Heart right ventricle (tissue), 16 donors: ENCODE data around the gene NOX4. TPM values are rescaled to one million over a fixed set of nuclear protein-coding genes. Genes with fewer than 3 reads are reported as not detected.

Experiments used
- ATAC-seq, 8 donors: fragments of 200-7000 bp; cut with Tn5 transposase; one replicate each; pipeline ENCODE4 v1.9.1; 2020; ENCODE audit warnings: mild to moderate bottlenecking in 8 of 8, moderate library complexity in 8 of 8, moderate number of reproducible peaks in 1 of 8
- DNase-seq, 2 donors: peaks; one replicate each; pipeline ENCODE4 v3.0.0-alpha.2; 2020
- H3K27ac ChIP-seq, 10 donors: fragments of 200-600 bp; sonication (generic) in 2 of 10; one replicate each; pipeline versions ENCODE4 v1.5.0 to v1.8.0; 2020 to 2022; ENCODE audit warnings: mild to moderate bottlenecking in 3 of 10
- H3K27me3 ChIP-seq, 7 donors: fragments of 200-600 bp; one replicate each; pipeline ENCODE4 v1.8.0; 2021 to 2022; ENCODE audit warnings: mild to moderate bottlenecking in 2 of 7
- H3K36me3 ChIP-seq, 9 donors: fragments of 200-600 bp; sonication (generic) in 1 of 9; one replicate each; pipeline versions ENCODE4 v1.5.0 to v1.8.0; 2020 to 2022; ENCODE audit warnings: mild to moderate bottlenecking in 2 of 9
- H3K4me1 ChIP-seq, 9 donors: fragments of 200-600 bp; sonication (generic) in 1 of 9; one replicate each; pipeline versions ENCODE4 v1.5.0 to v1.8.0; 2020 to 2022; ENCODE audit warnings: mild to moderate bottlenecking in 4 of 9
- H3K4me3 ChIP-seq, 10 donors: fragments of 200-600 bp; sonication (generic) in 2 of 10; one replicate each; pipeline versions ENCODE4 v1.5.0 to v1.8.0; 2020 to 2022; ENCODE audit warnings: mild to moderate bottlenecking in 7 of 10, moderate library complexity in 2 of 10
- H3K9me3 ChIP-seq, 11 donors: fragments of 200-600 bp in 10 of 11; sonication (generic) in 2 of 11; one replicate each; pipeline versions ENCODE4 v1.5.0 to v1.8.0; 2013 to 2022; ENCODE audit warnings: mild to moderate bottlenecking in 2 of 11, control low read depth in 1 of 11, moderate library complexity in 1 of 11
- CTCF ChIP-seq, 9 donors: fragments of 200-600 bp; sonication (generic) in 2 of 9; IDR thresholded peaks; one replicate each; pipeline versions ENCODE4 v1.5.0 to v1.8.0; 2021 to 2022; ENCODE audit warnings: antibody characterized with exemption in 9 of 9, mild to moderate bottlenecking in 5 of 9, moderate library complexity in 1 of 9
- WGBS, 2 donors: extraction: QIAGEN DNeasy Blood & Tissue Kit; methylation state at CpG; one replicate each; pipeline ENCODE4 v1.1.7; 2013; ENCODE audit warnings: inconsistent platforms in 1 of 2; 5-methylcytosine and 5-hydroxymethylcytosine counted together
- intact Hi-C, 10 donors: fragments of 100-400 bp; cut with DNase I; formaldehyde crosslinking; loops; one replicate each; pipeline versions ENCODE4 v1.11.1 to v1.14.2; 2022
- polyA plus RNA-seq, 2 donors: library from polyadenylated mRNA; stranded (reverse); fragments of 200-250 nt; gene quantifications; one replicate each; pipeline ENCODE4 v1.2.3, GENCODE V29; 2013
- total RNA-seq, 10 donors: library from RNA; stranded (reverse); fragmentation: NEBNext Ultra II Directional in 3 of 10; extraction: Animal tissue kit (Norgen Biotek cat#: 25700) in 3 of 10; gene quantifications; one replicate each; pipeline versions ENCODE4 v1.2.1 to v1.2.4, GENCODE V29; 2021 to 2023
- donor health status: Arrhythmogenic right ventricular cardiomyopathy.
- donor health status: ischemic (EF 13 %, LVEDD 7.1; RV severe dilation, severe dysfunction).
- donor health status: healthy with polysubstance abuse.
- donor health status: DM: no; HTN: yes; CAD: no.
- donor health status: DM: no; HTN: no; CAD: no.
- donor health status: ischemic (EF 25% LVEDD 6.9; RV normal size, moderate dysfunction).
- donor health status: ischemic (EF 25% LVEDD 5.7; RV mildly dilated, moderate dysfunction).
- donor health status: healthy.
- donor health status: DM: yes; HTN: yes; CAD: no.
- donor health status: Ischemic cardiomyopathy.
- donor health status: ischemic (EF 35%, LVEDD 5.7; RV mildly dilated, moderate dysfunction).
- donor health status: nonischemic (EF 11% LVEDD 7.7; RV severe dilation, severe dysfunction).
- donor health status: DM: yes; HTN: yes; CAD: no.
- donor health status: PGD.
- donor health status: ischemic (EF 29% LVEDD 5.4; RV normal size, mild dysfunction).
- donor health status: nonischemic (EF 23%, LVEDD 6.1; RV moderate dilation, normal function).

Gene NOX4
- total and polyA plus RNA-seq, 12 donors = 1.5 to 6.7 (median 2.5) TPM

DNA sequence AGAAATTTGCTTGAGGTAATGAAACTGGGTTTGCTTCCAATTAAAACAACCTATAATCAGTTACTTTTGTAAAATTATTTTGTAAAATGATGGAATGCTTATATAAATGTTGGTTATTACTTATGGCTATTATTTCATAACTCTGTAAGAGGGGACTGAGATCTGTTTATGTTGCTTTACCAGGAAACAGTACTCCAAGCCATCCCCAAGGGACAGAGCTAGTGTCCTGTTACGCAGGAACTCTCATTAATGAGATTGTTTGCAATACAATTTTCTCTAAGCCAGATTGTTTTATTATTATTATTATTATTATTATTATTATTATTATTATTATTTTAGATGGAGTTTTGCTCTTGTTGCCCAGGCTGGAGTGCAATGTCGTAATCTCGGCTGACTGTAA is 2.3 kb upstream of the NOX4 start:
- no peak for TF ChIP-seq CTCF (IDR thresholded peaks at IDR 0.05)
- DNase-seq = no peak
- WGBS, 2 donors = 81 to 85% methylated on average over 3 of the region's 3 CpGs
- no peak for ATAC-seq
- intact Hi-C loops = no loop called here
- Histone ChIP-seq H3K27me3 (peaks cover 0 to 18% (median 7%) of the 10 kb centered on the region in 7 donors), H3K4me3 (no peak overlapping the region), H3K4me1 (peaks cover 0 to 11% (median 0%) of the 10 kb centered on the region in 9 donors), H3K27ac (no peak overlapping the region), H3K36me3 (peaks cover 0 to 2% (median 0%) of the 10 kb centered on the region in 9 donors), H3K9me3 (no peaks in the 10 kb centered on the region)

DNA sequence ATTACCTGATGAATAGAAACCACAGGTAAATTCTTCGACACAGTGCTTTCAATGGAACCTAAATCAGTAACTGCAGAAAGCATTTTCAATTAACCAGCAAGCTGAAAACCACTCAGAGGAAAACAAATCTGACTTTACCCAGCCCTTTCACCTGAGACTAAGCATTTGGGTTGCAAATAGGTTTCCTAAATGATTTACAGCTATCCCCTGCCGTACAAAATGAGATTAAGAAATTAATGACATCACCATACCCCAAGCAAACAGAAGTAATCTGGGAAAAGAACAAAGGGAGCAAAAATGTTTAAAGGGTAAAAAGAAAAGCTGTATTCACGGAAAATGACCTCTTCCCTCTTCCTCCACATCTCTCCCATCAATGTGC is 584 bp downstream of the NOX4 start:
- H3K27me3 ChIP-seq = peaks cover 0 to 18% (median 7%) of the 10 kb centered on the region in 7 donors
- WGBS, 2 donors = 31 to 32% methylated on average over 3 of the region's 3 CpGs
- no peaks in the 10 kb centered on the region for H3K36me3 ChIP-seq
- H3K4me3 ChIP-seq = peak overlapping the region in 9 of 10 donors; percentile 43 to 63 (median 57)
- H3K9me3 ChIP-seq = no peaks in the 10 kb centered on the region
- H3K27ac ChIP-seq = peak overlapping the region in 6 of 10 donors; percentile 39 to 83 (median 78)
- no peak for TF ChIP-seq CTCF (IDR thresholded peaks at IDR 0.05)
- peaks cover 0 to 11% (median 0%) of the 10 kb centered on the region in 9 donors for H3K4me1 ChIP-seq
- DNase-seq (no peak), ATAC-seq (no peak)
- intact Hi-C loops = no loop called here

DNA sequence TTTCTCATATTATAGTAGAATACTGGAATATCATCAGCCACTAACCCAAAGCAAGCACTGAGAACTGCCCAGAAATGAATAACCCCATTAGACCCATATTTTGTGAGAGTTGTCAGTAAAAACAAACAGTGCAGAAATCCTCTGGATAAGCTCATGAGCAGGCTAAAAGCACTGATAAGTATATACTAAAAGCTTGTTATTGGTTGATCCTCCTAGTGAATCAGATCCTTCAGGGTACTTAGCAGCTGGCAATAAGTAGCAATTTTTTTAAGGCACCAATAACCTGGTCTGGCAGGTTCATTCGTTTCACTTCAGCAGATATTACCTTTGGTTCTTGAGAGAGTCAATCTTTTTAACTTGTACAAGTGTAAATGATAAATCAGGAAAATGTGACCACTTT is 1.2 kb downstream of the NOX4 start:
- Histone ChIP-seq H3K36me3 (no peaks in the 10 kb centered on the region), H3K27me3 (peaks cover 0 to 18% (median 7%) of the 10 kb centered on the region in 7 donors), H3K4me3 (peak overlapping the region in 7 of 10 donors; percentile 43 to 61 (median 57)), H3K4me1 (peaks cover 0 to 11% (median 0%) of the 10 kb centered on the region in 9 donors), H3K9me3 (no peaks in the 10 kb centered on the region), H3K27ac (peak overlapping the region in 2 of 10 donors; percentile 81 to 83)
- intact Hi-C loops = no loop called here
- 58 to 73% methylated on average over 1 of the region's 1 CpG for WGBS, 2 donors
- ATAC-seq = no peak
- no peak for TF ChIP-seq CTCF (IDR thresholded peaks at IDR 0.05)
- no peak for DNase-seq

DNA sequence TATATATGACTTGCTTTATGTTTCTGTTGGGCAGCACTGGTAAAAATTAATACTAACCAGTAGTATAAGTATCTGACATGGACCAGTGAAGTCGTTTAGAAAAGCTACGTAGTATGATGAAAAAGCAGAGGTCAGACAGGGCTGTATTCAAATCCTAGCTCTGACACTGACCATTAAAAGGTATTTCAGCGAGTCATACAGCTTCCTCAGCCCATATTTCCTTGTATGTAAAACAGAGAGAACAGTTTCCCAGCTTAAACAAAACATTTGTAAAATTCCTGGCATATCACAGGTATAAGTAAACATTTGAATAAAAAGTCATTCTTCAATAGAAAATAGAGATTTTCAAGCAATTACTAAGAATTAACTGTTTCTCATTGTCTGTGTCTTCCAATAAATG is 4.2 kb downstream of the NOX4 start:
- H3K27ac ChIP-seq = no peak overlapping the region
- no peaks in the 10 kb centered on the region for H3K9me3 ChIP-seq
- no peaks in the 10 kb centered on the region for H3K36me3 ChIP-seq
- ATAC-seq = no peak
- no peak overlapping the region for H3K4me3 ChIP-seq
- 87 to 89% methylated on average over 3 of the region's 3 CpGs for WGBS, 2 donors
- no peak for TF ChIP-seq CTCF (IDR thresholded peaks at IDR 0.05)
- no peak for DNase-seq
- peaks cover 0 to 18% (median 7%) of the 10 kb centered on the region in 7 donors for H3K27me3 ChIP-seq
- H3K4me1 ChIP-seq = peaks cover 0 to 11% (median 0%) of the 10 kb centered on the region in 9 donors
- intact Hi-C loops = no loop called here
